Left ventricle myocardium superior (tissue), 1 donor: ENCODE data around the gene LATS2. TPM values are rescaled to one million over a fixed set of nuclear protein-coding genes. Genes with fewer than 3 reads are reported as not detected.
A peak's percentile ranks its signal among the peaks of the same experiment; 100 is the strongest.

Experiments used
- ATAC-seq: fragments of 200-7000 bp; cut with Tn5 transposase; one replicate; pipeline ENCODE4 v1.9.1; 2020; ENCODE audit warnings: mild to moderate bottlenecking, moderate library complexity
- DNase-seq: peaks from one replicate; pipeline ENCODE4 v3.0.0-alpha.2; 2020
- intact Hi-C: fragments of 100-400 bp; cut with micrococcal nuclease; formaldehyde crosslinking; loops from one replicate; pipeline ENCODE4 v1.11.0; 2022
- long read RNA-seq: library from polyadenylated mRNA; unstranded; transcript quantifications from one replicate; pipeline ENCODE4 v2.0.0, GENCODE V29; 2021
- total RNA-seq: library from RNA; stranded (reverse); fragmentation: NEBNext Ultra II Directional; extraction: Animal tissue kit (Norgen Biotek cat#: 25700); gene quantifications from one replicate; pipeline ENCODE4 v1.2.1, GENCODE V29; 2021
- donor health status: DM: no; HTN: yes; CAD: no; lungs with severe emphysema.

LATS2 gene
- total RNA-seq = 25.1 TPM
- long read RNA-seq, full-length matches to known transcripts = 3 of 17 reads
- long read RNA-seq, partial matches to known transcripts = 14 of 17 reads
- long read RNA-seq, other reads (novel, unspliced or antisense) = 0 of 17 reads

DNA sequence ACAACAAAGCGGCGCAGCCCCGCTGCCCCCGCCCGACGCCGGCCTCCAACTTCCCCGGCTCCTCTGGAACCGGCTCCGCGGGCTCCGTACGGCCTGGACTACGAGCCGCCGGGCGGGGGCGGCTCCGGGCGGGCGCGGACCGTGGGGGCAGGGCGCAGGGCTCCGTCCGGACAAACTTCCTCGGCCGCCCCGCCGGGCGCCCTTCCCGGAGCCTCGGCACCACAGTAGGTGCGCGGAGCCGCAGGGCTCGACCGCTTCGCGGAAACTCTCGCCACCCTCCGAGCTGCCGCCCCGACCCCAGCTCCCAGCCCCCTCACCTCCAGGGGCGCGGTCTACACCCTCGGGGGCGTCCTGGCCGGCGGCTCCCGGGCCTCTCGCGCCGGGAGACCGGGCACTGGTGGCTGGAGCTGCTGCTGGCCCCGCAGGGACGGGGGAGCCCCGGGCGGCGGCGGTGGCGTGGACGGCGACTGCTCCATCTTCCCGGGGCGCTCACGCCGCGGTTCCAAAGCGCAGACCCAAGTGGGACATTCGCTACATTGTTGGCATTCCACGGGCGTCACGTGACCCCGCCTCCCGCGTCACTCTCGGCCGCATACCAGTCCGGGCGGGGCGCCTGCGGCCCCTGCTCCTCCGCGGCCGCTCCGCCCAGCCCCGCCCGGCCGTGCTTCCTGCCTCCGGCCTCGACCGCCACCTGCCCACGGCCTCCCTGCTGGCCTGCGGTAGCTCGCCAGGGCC is at the start of gene LATS2:
Gene LATS2 (minus strand): TSS at position 558 of the 735 bp plus-strand sequence. CDS start 15,560 bp downstream, outside the sequence.
- intact Hi-C loops = no loop called here
- ATAC-seq = peak; percentile 95
- DNase-seq = peak; percentile 99

DNA sequence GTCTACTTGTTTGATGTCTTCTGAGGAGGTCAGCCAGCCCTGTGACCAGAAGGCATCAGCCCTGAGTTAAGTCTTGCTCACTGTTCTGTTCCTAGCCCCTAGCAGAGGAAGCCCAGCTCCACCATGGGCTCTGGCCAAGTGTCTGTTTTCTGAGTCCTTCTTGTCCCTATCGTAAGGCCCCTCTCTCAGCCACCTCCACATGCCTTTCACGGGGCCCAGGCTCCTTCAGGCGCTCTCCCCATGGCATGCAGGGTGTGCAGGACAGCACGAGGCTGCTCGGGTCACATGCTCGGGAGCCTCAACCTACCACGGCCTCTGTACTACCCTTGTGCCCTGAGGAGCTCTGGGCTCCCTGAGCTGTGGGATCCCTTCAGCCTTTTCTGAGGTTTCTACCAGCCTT is 47.8 kb upstream of the LATS2 start:
- ATAC-seq = no peak
- intact Hi-C loops = no loop called here
- DNase-seq = no peak

DNA sequence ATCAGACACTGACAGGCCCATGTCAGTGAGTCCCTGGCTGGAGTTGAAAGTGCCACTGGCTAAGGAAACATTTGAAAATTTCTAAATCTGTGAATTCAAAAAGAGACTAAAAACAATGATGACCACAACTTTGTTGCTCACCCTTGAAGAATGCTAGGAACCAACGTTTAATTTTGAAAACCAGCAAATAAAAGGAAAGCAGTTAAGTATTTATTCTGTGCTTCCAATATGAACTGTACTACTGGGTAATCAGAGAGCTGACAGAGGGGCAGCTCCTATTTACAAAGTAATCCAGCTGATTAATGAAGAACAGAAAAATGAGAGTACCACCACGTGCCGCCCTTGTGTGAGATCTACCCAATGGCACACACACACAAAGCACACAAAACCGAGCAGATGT is 44.7 kb upstream of the LATS2 start:
- DNase-seq (no peak), ATAC-seq (no peak)
- intact Hi-C loops = no loop called here

DNA sequence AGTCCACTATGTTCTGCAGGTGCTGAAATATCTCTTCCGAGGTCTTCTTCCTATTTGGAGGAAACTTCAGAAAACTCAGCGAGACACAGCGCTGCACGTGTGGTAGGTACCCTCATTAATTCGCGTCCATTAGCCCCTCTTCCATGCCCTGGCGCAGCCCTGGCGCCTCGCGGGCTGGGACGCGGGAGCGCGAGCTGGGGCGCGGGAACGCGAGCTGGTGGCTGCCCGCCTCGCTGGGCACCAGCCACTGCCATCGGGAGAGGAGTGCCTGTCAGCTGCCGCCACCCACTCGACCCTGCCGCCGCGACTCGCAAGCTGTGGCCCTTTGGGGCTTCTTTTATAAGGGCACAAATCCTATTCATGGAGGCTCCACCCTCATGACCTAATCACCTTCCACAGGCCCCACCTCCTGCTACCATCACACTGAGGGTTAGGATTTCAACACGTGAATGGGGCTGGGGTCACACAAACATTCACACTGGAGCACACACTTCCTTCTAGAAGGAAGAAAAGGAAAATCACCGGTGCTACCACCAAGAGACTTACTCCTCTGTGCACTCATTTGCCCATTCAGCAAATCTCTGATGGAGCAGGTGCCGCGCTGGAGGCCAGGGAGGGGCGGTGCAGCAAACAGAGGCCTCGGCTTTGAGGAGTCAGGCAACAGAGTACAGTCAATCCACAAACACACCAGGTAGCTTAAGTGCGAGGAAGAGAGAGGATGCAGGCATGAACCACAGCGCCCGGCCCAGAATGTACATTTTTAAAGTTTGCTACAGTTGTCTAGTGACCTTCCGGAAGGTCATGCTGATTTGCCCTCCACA is 43.0 kb upstream of the LATS2 start:
- ATAC-seq = no peak
- intact Hi-C loops = no loop called here
- no peak for DNase-seq

DNA sequence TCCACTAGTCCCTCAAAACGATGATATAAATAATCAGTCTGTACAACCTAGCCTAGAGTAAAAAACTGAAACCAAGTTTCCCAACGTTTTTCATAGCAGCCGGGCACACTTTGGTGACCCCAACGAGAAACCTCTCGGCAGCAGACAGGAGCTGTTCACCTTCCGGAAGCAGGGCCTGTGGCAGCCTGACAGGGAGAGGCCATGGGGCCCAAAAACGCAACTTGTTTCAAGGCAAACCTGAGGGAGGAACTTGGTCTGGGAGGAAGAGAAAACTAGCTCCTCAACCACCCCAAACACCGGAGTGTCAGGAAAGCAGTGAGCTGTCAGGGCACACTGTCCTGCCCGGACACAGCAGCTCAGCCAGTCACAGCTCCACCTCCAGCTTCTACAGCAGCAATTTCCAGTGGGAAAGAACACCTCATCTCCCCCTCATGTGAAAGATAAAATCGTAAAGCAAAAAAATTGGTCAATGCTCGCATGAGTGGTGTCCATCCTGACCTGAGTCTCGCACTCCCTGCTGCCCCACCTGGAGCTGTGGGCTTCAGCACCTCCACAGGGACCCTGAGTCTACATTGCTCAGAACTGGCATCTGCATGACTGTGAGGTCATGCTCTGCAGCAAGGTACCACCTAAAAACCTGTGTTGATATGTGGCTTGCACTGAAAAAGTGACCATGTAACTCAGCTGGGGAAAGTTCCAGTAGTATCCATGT is 40.6 kb upstream of the LATS2 start:
- ATAC-seq (no peak), DNase-seq (no peak)
- intact Hi-C loops = no loop called here

DNA sequence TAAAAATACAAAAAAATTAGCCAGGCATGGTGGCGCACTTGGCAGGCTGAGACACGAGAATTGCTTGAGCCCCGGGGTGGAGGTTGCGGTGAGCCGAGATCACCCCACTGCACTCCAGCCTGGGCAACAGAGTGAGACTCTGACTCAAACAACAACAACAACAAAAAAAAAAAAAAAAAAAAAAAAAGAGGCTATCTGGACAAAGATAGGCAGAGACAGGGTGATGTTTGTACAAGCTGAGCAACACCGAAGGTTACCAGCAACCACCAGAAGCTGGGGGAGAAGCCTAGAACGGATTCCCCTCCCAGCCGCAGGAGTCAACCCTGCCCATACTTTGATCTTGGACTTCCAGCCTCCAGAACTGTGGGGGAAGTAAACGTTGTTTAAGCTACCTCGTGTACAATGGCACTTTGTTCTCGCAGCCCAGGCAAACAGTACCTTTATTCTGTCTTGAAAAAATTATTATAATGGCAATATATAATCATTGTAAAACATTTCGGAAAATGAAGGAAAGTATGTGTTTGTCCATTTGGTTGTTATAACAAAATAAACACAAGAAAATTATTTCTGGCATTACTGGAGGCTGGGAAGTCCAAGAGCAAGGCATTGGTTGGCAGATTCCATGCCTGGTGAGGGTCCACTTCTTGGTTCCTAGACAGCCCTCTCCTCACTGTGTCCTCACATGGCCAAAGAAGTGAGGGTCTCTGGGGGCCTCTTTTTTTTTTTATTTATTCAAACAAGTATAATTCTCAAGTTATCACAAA is 39.8 kb upstream of the LATS2 start:
- intact Hi-C loops = no loop called here
- DNase-seq (no peak), ATAC-seq (no peak)

DNA sequence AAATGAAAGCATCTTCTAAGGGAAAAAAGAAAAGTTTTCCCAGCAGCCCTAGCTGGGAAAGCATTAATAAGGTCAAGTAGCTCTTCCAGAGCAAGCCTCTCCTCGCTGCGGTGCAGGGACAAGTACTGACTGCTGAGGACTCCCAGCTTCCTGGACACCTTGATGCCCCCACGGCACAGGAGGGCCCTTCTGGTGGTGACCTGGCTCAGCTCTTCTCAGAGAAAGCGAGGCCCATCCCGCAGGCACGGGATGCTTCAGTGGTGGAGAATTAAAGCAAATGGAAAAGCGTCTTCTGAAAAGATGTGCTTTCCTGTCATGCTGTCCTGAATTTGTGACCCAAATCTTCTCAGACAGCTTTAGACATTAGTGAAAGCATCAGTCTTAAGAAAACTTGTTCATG is 38.8 kb upstream of the LATS2 start:
- intact Hi-C loops = no loop called here
- ATAC-seq = no peak
- no peak for DNase-seq

DNA sequence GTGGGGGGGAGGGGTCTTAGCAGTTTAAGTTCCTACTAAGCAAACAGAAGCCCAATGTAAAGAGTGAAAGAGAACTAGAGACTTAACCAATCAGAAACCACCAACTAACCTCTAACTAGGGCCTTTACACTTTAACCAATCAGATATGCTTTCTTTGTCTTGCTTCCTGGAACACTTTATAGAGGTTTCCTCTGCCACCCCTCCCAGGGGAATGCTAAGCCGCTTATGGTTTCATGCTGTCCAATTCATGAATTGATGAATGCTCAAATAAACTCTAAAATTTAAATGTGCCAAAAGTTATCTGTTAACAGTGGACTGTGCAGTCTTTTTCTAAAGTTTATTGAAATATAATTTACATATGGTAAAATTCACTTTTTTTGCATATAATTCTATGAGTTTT is 33.9 kb upstream of the LATS2 start:
- ATAC-seq = no peak

DNA sequence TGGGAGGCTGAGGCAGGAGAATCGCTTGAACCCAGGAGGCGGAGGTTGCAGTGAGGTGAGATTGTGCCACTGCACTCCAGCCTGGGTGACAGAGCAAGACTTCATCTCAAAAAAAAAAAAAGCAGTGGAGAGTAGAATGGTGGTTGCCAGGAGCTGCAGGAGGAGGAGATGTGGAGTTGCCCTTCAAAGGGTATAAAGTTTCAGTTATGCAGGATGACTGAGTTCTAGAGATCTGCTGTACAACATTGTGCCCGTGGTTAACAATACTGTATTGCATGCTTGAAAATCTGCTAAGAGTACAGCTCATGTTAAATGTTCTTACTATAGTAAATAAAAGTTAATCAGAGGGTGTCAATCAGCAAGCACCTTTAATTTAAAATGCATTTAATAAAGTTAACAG is 28.4 kb upstream of the LATS2 start:
- intact Hi-C loops = no loop called here
- DNase-seq (no peak), ATAC-seq (no peak)

More for the DNA sequence above, 33.9 kb upstream of the LATS2 start:
- no peak for DNase-seq
- intact Hi-C loops = no loop called here

DNA sequence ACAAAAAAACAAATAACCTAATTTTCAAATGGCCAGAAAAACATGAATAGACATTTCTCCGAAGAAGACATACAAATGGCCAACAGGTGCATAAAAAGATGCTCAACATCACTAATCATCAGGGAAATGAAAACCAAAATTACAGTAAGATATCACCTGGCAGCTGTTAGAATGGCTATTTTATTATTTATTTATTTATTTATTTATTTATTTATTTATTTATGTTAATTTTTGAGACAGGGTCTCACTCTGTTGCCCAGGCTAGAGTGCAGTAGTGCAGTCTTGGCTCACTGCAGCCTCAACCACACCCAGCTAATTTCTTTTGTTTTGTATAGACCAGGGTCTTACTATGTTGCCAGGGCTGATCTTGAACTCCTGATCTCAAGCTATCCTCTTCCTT is 27.1 kb upstream of the LATS2 start:
- intact Hi-C loops = no loop called here
- no peak for DNase-seq
- ATAC-seq = no peak

DNA sequence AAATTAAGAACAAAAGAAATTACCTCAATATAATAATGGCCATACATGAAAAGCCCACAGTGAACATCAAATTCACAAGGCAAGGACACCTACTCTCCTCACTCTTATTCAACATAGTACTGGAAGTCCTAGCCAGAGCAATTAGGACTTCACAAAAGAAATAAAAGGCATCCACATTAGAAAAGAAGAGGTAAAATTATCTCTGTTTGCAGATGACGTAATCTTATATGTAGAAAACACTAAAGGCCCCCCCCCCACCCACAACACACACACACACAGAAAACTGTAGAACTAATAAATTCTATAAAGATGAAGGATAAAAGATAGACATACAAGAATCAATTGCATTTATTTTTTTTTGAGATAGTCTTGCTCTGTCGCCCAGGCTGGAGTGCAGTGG is 25.5 kb upstream of the LATS2 start:
- DNase-seq = no peak
- intact Hi-C loops = no loop called here
- ATAC-seq = no peak

DNA sequence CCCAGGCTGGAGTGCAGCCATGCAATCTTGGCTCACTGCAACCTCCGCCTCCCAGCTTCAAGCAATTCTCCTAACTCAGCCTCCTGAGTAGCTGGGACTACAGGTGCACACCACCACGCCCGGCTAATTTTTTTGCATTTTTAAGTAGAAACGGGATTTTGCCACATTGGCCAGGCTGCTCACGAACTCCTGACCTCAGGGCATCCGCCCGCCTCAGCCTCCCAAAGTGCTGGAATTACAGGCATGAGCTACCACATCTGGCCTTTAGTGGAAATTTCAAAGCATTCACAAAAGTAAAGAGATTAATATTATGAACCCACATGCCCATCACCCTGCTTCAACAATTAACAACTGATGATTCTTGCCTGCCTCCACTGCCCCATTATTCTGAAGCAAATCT is 20.5 kb upstream of the LATS2 start:
- intact Hi-C loops = no loop called here
- ATAC-seq (no peak), DNase-seq (no peak)

DNA sequence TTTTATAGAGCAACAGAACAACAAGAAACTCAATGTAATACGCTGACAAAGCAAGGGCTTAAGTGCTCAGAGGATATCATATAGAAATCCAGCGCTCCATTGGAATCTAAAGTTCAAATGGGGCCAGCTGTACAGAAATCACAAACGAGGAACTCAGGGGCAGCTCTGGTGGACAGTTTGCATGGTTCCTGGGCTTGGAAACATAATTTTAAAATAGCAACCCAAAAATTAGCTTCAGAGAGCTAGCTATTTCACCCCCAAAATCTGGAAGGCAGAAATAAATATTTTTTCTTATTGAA is 19.2 kb upstream of the LATS2 start:
- intact Hi-C loops = no loop called here
- DNase-seq (no peak), ATAC-seq (no peak)

DNA sequence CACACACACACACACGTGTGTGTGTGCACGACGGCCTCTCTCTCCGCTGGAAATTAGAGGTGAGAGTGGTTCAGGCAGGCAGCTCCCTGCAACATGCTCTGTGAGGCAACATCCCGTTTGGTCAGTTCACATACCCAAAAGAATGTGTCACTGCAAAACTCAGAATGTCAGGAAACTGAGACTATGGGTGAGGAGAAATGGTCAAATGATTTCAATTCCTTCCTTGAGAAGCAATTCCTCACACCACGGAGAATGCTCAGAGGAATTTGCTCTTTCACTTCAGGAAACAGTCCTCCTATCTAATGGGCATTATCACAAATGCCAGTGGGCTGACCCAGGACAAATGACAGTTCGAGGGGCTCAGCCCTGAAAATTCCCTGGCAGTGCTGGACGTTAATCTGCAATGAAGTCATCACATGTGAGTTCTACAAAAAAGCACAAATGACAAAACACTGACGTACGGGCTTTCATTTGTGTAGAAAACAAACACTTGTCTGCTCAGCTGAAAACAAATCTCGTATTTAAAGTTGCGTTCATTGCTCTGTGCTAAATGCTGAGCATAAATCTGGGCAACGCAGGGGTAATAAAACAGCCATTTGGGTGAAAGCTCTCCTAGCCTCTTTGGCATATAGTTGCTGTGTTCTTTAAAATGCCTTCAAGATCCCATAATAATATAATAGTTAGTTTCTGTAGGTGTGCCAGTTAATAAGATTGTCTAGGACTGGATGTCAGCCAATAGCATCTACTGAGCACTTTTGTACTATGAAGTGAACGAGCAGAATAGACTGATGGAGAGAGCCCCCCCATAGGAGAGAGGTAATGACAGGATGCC is 18.6 kb upstream of the LATS2 start:
- intact Hi-C loops = no loop called here
- ATAC-seq = peak; percentile 29
- DNase-seq = no peak

DNA sequence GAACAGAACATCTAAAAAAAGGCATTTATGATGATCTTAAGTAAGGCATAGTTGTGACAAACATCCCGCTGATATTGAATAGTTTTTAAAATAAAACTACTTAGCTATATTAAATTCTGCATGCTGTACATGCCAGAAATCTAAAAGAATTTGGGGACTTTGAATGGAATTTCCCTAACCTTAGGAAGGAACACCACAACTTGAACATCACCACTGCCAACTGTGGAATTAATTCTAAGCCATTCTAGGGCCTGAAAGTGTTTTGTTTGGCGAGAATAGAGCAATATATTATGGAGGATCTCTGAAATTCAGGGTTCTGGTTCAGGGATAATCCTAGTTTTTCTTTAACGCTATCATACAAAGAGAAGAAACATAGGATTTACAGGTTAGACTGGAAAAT is 17.8 kb upstream of the LATS2 start:
- no peak for ATAC-seq
- intact Hi-C loops = no loop called here
- DNase-seq = no peak

DNA sequence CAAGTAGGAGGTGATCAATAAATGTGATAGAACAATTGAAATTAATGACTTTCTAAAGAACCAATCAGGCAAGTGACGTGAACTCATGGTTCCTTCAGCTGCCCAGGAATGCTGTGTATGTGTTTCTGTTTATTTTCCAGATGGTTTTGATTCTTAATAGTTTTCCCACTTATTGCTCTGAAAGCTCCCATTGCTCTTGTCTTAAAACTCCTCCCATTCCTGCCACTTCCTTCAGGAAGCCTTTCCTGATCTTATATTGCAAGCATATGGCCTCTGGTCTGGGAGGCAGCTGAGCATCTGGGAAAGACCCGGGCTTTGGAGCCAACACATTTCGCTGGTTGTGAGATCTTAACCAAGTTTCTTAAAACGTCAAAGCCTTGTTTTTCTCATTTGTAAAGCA is 17.1 kb upstream of the LATS2 start:
- no peak for DNase-seq
- no peak for ATAC-seq
- intact Hi-C loops = no loop called here

DNA sequence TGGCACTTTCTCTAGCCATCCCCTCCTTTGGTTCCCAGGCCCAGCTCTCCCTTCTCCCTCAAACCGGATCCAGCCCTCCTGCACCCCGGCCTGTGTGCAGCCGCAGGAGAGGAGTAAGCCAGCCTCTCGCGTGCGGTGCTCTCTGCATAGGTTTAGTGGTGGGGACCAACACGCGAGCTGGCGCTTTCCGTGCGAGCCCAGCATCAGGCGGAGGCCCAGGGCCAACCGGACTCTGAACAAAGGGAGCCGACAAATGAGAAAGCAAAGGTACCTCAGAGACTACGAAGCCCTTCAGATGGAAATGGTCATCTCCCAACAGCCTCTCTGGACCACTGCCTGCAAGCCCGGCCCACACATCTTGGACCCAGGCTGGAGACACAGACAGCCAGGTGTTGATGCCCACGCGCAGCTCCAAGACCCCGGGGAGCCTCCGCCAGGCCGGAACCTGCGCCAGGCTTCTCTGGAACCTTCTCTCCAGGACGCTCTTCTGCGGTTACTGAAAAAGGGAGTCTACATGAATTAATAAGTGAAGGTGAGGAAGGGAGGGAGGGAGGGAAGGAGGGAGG is 16.5 kb upstream of the LATS2 start:
- DNase-seq = no peak
- no peak for ATAC-seq
- intact Hi-C loops = no loop called here

DNA sequence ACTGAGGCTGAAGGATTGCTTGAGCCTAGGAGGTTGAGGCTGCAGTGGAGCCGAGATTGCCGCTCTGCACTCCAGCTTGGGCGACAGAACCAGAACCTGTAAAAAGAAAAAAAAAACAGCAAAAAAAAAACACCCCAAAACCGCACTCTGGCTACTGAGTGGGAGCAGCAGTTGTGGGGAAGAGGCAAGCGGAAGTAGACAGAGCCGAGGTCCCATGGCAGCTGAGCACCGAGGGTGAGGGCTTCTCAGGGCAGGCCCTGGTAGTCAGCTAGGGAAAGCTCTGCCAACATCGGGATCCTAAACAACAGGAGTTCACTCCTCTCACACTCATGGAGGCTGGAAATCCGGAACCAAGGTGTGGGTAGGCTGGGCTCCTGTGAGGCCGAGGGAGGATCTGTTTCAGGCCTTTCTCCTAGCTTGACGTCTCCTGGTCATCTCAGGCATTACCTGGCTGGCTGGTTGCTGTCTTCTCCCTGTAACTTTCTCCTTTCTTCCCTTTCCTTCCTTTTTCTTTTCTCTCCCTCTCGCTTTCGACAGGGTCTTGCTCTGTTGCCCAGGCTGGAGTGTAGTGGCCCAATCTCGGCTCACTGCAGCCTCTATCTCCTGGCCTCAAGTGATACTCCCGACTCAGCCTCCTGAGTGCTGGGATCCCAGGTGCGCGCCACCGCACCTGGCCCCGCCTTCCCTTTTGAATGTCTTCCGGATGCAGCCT is 15.8 kb upstream of the LATS2 start:
- ATAC-seq (no peak), DNase-seq (no peak)
- intact Hi-C loops = no loop called here
